Stomach smooth muscle (tissue), 2 donors: ENCODE data around the gene OR4F6.

Source experiments
- H3K27ac ChIP-seq: one replicate; pipeline ENCODE4 v1.7.0; 2013; ENCODE audit warnings: mild to moderate bottlenecking, low read length, inconsistent platforms
- H3K27me3 ChIP-seq, 2 donors: one replicate each; pipeline ENCODE4 v1.7.0; 2013; ENCODE audit warnings: low read length in 2 of 2; ENCODE audit not compliant: insufficient read depth in 2 of 2, control insufficient read depth in 1 of 2
- H3K36me3 ChIP-seq, 2 donors: one replicate each; pipeline ENCODE4 v1.7.0; 2013; ENCODE audit warnings: low read length in 2 of 2; ENCODE audit not compliant: control insufficient read depth in 2 of 2, insufficient read depth in 2 of 2
- H3K4me1 ChIP-seq: one replicate; pipeline ENCODE4 v1.7.0; 2013; ENCODE audit warnings: low read length; ENCODE audit not compliant: control insufficient read depth, insufficient read depth
- H3K4me3 ChIP-seq, 2 donors: one replicate each; pipeline ENCODE4 v1.7.0; 2013; ENCODE audit warnings: low read length in 2 of 2
- H3K9ac ChIP-seq, 2 donors: one replicate each; pipeline ENCODE4 v1.7.0; 2013; ENCODE audit warnings: low read length in 2 of 2, mild to moderate bottlenecking in 1 of 2
- H3K9me3 ChIP-seq, 2 donors: one replicate each; pipeline ENCODE4 v1.7.0; 2013; ENCODE audit warnings: low read length in 2 of 2; ENCODE audit not compliant: control insufficient read depth in 2 of 2
- donor health status: healthy.
- donor health status: Pancreatic carcinoma.

Gene OR4F6

DNA sequence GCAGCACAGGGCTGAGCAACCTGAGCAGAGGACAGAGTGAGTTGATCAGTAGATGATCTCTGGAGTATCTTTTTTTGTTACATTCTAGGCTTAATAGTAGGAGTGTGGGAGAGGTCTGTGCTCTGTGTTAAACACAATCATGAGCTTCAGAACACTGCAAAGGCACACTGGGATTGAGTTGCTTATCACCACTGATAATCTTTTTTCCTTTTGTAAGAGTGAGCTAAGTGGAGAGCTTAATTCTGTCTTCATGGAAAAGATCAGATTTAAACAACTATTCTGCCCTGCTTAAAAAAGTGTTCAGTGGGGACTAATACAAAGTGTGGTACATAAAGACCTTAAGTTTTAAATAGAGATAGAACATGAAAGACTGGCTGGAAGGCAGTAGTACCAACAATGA, 1.1 kb downstream of the OR4F6 start:
- Histone ChIP-seq H3K9ac (no peak overlapping the region), H3K9me3 (peaks cover 0 to 3% of the 10 kb centered on the region in 2 donors)

DNA sequence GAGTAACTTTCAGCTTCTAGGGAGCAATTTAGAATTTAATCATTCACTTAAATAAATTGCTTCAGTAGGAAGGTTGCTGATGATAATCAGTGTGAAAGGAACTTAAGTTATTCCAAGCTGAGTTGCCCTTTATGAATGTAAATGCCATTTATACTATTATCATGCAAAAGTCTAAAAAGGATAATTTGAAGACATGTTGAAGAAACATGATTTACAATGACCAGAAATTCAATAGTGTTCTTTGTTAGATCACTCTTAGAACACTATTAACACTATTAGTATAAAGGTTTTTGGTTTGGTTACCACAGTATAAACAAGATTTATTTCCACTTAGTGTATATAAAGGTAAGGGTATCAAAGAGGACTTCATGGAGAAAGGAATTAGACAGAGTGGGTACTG, 1.6 kb downstream of the OR4F6 start:
- Histone ChIP-seq H3K9me3 (peaks cover 0 to 3% of the 10 kb centered on the region in 2 donors), H3K9ac (no peak overlapping the region), H3K27ac (no peak overlapping the region), H3K27me3 (no peaks in the 10 kb centered on the region), H3K4me3 (no peak overlapping the region), H3K36me3 (no peaks in the 10 kb centered on the region), H3K4me1 (no peaks in the 10 kb centered on the region)

More for the DNA sequence above, 1.1 kb downstream of the OR4F6 start:
- Histone ChIP-seq H3K27me3 (no peaks in the 10 kb centered on the region), H3K4me1 (no peaks in the 10 kb centered on the region), H3K36me3 (no peaks in the 10 kb centered on the region), H3K27ac (no peak overlapping the region), H3K4me3 (no peak overlapping the region)

DNA sequence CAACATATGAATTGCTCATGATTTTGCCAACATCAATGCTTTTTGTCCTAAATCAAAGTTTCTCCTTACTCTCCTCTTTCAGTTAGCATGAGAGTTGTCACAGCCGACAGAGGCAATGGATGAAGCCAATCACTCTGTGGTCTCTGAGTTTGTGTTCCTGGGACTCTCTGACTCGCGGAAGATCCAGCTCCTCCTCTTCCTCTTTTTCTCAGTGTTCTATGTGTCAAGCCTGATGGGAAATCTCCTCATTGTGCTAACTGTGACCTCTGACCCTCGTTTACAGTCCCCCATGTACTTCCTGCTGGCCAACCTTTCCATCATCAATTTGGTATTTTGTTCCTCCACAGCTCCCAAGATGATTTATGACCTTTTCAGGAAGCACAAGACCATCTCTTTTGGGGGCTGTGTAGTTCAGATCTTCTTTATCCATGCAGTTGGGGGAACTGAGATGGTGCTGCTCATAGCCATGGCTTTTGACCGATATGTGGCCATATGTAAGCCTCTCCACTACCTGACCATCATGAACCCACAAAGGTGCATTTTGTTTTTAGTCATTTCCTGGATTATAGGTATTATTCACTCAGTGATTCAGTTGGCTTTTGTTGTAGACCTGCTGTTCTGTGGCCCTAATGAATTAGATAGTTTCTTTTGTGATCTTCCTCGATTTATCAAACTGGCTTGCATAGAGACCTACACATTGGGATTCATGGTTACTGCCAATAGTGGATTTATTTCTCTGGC, 2.5 kb downstream of the OR4F6 start:
- Histone ChIP-seq H3K4me3 (no peak overlapping the region), H3K36me3 (no peaks in the 10 kb centered on the region), H3K9ac (no peak overlapping the region), H3K4me1 (no peaks in the 10 kb centered on the region), H3K27me3 (no peaks in the 10 kb centered on the region), H3K27ac (no peak overlapping the region), H3K9me3 (peaks cover 0 to 3% of the 10 kb centered on the region in 2 donors)

DNA sequence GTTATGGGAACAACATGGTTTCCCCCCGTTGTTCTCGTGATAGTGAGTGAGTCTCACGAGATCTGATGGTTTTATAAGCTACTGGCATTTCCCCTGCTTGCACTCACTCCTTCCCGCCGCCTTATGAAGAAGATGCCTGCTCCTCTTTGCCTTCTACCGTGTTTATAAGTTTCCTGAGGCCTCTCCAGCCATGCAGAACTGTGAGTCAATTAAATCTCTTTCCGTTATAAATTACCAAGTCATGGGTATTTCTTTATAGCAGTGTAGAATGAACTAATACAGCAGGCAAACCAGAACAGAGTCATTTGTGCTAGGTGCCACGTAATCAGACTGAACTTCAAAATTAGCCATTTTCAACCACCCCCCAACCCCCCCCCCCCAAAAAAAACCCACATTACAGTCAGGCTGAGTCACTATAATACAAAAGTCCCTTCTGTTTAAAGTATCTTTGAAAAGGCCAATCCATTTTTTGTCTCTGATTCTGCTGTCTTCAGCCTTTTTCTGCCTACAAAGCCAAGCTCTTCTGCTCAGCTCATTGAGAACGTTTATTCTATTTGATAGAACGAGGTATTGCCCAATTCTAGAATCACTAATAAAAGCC, 4.1 kb downstream of the OR4F6 start:
- Histone ChIP-seq H3K9ac (no peak overlapping the region), H3K27ac (no peak overlapping the region), H3K4me1 (no peaks in the 10 kb centered on the region), H3K27me3 (no peaks in the 10 kb centered on the region), H3K36me3 (no peaks in the 10 kb centered on the region), H3K4me3 (no peak overlapping the region), H3K9me3 (no peaks in the 10 kb centered on the region)

DNA sequence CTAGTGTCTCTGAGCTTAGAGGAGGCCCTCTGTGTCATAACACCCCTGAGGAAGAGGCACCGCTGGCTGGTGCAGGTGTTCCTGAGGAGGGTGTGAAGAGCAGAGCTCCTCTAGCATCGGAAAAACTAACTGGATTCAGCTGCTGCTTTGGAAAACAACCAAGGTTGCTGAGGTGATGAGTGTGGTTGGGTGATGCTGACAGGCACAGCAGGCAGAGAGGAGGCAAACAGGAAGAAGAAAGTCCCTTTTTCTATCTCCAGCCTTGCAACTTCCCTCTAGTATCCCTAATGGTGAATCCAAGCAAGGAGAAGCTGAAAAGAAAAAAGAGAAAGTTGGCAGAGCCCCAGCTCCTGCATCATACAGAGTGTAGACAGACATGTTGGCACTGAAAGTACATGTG, 4.9 kb downstream of the OR4F6 start:
- no peaks in the 10 kb centered on the region for H3K36me3 ChIP-seq

DNA sequence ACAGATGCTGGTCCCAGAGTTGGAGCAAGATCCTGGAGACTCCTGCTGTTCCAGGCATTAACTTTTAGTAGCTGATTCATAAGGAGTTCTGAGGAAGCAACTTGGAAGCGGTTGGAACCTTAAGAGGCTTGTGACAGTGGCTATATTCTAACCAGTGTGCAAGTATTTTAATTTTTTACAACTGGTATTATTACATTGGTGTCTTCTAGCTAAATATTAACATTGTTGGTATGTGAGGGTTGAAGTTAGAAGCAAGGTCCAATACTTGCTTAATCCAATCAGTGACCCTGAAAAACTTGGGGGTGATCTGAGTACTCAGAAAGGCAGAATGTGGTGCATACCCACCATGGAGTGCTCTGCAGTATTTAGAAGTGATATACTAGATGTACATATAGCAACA, 7.1 kb downstream of the OR4F6 start:
- H3K27ac ChIP-seq = no peak overlapping the region
- H3K36me3 ChIP-seq = no peaks in the 10 kb centered on the region
- H3K9me3 ChIP-seq = no peaks in the 10 kb centered on the region
- no peak overlapping the region for H3K4me3 ChIP-seq
- no peak overlapping the region for H3K9ac ChIP-seq
- H3K4me1 ChIP-seq = no peaks in the 10 kb centered on the region
- no peaks in the 10 kb centered on the region for H3K27me3 ChIP-seq

More for the DNA sequence above, 4.9 kb downstream of the OR4F6 start:
- Histone ChIP-seq H3K4me3 (no peak overlapping the region), H3K9ac (no peak overlapping the region), H3K4me1 (no peaks in the 10 kb centered on the region), H3K9me3 (no peaks in the 10 kb centered on the region), H3K27me3 (no peaks in the 10 kb centered on the region), H3K27ac (no peak overlapping the region)

DNA sequence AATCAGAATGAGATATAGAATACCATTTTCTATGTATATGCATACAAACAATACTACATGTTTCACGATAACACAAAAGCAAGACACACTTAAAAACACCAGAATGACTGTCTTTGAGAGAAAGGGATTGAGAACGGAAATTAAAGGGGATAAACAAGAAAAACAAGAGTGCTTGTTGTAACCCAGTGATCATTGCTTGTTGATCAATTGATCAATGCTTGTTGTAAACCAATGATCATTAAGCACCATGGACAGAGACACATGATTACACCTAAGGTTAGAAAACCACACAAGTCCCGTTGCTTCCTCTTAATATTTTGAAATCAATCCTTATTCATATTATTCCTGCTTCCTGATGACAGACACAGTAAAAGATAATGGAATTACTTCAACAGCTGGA, 7.6 kb downstream of the OR4F6 start:
- no peak overlapping the region for H3K4me3 ChIP-seq
- H3K9ac ChIP-seq = no peak overlapping the region
- H3K9me3 ChIP-seq = no peaks in the 10 kb centered on the region
- H3K36me3 ChIP-seq = no peaks in the 10 kb centered on the region
- H3K27ac ChIP-seq = no peak overlapping the region
- H3K4me1 ChIP-seq = no peaks in the 10 kb centered on the region
- no peaks in the 10 kb centered on the region for H3K27me3 ChIP-seq

DNA sequence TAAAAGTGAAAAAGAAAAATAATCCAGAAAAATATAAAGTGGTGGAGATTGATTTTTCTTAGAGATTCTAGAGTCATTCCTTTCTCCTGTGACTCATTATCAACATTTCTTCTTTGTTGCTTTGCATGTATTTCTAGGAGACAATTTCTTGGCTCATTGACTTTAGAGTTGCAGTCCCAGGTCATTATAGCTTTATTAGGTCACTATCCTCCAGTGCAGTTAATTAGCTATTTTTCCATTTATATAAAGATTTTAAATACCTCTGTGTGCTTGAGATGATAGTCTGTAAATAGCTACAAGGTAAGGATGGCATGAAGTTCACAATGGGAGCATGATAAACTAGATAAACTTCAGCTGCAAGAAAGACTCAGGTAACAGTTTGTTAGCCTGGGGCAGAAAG, 8.6 kb downstream of the OR4F6 start, which contains the start of gene OR4F15:
Gene OR4F15, plus strand, starts transcription at position 301 of the 400 bp plus-strand sequence. CDS start 5,985 bp downstream, outside the sequence.
- Histone ChIP-seq H3K27me3 (no peaks in the 10 kb centered on the region), H3K4me1 (no peaks in the 10 kb centered on the region), H3K9me3 (no peaks in the 10 kb centered on the region), H3K27ac (no peak within 1 kb of the TSS), H3K36me3 (no peaks in the 10 kb centered on the region), H3K9ac (no peak within 1 kb of the TSS), H3K4me3 (no peak within 1 kb of the TSS)

DNA sequence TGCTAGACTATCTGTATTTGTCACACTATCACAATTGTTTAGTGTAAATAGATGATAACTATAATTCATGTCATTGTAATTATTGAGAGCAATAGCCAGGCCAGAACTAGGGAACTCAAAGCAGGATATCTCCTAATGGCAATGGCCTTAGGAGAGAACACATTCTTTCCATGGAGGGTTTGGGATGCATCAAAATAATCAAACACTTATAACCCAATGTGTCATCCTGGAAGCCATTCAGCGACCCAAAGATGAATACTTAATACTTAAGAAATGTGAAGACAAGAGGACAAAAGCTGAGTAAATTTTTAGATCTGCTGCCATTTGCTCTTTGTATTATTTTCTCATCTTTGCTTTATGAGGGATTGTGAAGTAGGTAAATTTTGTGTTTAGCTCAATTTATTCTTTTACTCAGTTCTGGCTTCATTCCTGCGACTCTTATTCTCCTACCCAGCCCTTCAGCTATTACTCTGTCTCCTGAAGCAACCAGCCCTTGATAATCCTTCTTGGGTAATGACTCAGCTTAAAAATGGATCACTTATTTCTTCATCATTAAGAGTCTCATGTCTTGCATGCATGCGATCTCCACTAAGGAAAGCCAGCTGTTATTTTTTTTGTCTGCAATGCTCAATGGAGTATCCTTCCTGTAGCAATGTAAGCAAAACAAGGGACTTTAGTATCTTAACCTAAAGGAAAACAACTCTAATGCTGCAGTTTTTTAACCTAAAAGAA, 10.7 kb downstream of the OR4F6 start:
- no peak overlapping the region for H3K27ac ChIP-seq
- H3K4me1 ChIP-seq = no peaks in the 10 kb centered on the region
- H3K36me3 ChIP-seq = no peaks in the 10 kb centered on the region
- H3K9ac ChIP-seq = no peak overlapping the region
- no peaks in the 10 kb centered on the region for H3K9me3 ChIP-seq
- H3K4me3 ChIP-seq = no peak overlapping the region
- H3K27me3 ChIP-seq = no peaks in the 10 kb centered on the region

DNA sequence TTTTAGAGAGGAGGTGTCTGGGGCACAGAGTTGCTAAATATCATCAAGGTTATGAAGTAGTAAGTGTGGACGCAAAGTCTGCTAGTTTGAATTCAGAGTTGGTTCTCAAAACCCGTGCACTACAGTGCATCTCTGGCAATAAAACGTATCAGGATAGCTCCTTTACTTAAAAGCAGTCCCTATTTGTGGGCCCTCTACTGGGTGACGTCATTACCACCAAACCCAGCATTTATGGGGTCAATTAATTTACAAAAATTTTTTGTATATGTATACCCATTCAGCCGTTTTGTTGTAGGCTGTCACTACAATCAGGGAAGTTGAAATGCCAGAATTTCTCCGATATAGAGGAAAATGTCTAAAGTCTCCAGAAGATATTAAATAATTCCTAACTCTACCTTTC, 17.5 kb downstream of the OR4F6 start:
- H3K36me3 ChIP-seq = no peaks in the 10 kb centered on the region

More for the DNA sequence above, 17.5 kb downstream of the OR4F6 start:
- no peak overlapping the region for H3K9ac ChIP-seq
- no peak overlapping the region for H3K27ac ChIP-seq
- H3K27me3 ChIP-seq = no peaks in the 10 kb centered on the region
- no peak overlapping the region for H3K4me3 ChIP-seq
- no peaks in the 10 kb centered on the region for H3K4me1 ChIP-seq
- no peaks in the 10 kb centered on the region for H3K9me3 ChIP-seq
